Stimulated activated CD4-positive, alpha-beta T cell treated with anti-CD3 and anti-CD28 coated beads, Interleukin-1b, Interleukin-23, amount 100 ng/mL, for 4 hours (primary cell): ENCODE measurements around the gene OR51F2.
"Not testable (repeated sequence)": the region's sequence is repeated elsewhere in the genome, so short reads cannot be mapped to it uniquely, and the experiment has no call there.

Experiments
- DNase-seq, 2 donors: peaks; one replicate each; pipeline ENCODE4 v3.0.0-alpha.2; 2020; ENCODE audit warnings: low read depth in 2 of 2

Gene OR51F2, protein sequence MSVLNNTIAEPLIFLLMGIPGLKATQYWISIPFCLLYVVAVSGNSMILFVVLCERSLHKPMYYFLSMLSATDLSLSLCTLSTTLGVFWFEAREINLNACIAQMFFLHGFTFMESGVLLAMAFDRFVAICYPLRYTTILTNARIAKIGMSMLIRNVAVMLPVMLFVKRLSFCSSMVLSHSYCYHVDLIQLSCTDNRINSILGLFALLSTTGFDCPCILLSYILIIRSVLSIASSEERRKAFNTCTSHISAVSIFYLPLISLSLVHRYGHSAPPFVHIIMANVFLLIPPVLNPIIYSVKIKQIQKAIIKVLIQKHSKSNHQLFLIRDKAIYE

DNA sequence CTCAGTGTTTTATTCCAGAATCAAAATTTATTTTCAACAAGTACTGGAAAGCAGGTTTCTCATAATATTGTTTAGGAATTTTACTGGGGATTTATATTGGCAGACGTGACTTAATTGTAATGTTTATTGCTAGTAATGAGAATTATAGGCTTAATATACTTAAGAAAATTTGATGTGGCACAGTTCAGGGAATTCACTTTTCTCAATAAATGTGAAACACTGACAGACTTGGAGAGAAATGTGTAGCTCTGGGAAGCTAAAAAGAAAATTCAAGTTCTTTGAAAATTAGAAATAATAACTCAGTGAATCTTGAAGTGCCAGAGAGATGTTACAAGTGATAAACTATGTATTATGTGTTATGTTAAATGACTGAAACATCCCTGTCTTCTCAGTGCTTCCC is at the start of gene OR51F2:
Gene OR51F2 (plus strand): TSS at position 301 of the 400 bp plus-strand sequence. CDS start 101 bp downstream, outside the sequence.
- DNase-seq = no peak

- DNase-seq = no peak
Observed at GRCh38 chr11:4782454-4782853, 38.7 kb upstream of the OR51F2 start.

- no peak for DNase-seq
Observed at GRCh38 chr11:4797206-4797605, 23.9 kb upstream of the OR51F2 start.

GRCh38 chr11:4798427-4799183 is 22.5 kb upstream of the OR51F2 start:
- no peak for DNase-seq

- not testable (repeated sequence) for DNase-seq
Observed at GRCh38 chr11:4801316-4801715, 19.8 kb upstream of the OR51F2 start.

DNA sequence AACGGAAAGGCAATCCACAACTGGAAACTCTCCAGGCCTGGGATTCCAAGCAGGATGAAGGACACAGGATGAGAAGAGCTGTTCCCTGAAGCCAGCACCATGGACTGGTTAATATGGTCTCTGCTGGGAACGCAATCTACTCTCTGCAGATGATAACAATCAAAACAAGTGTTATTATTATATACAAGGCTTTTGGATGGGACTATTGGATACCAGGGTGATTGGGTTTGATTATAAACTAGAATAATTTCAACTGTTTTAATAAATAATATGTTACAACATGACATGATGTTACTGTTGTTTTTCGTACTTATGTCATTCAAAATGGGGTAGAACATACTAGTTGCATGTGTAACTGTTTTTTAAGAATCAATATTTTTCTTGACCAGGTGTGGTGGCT is 16.8 kb upstream of the OR51F2 start, which contains the start of gene OR52R1:
Gene OR52R1 (minus strand): TSS at position 101 of the 400 bp plus-strand sequence. CDS start 0 bp downstream, at position 101.
- DNase-seq = no peak

- DNase-seq = no peak
Observed at GRCh38 chr11:4808476-4808875, 12.6 kb upstream of the OR51F2 start.

DNA sequence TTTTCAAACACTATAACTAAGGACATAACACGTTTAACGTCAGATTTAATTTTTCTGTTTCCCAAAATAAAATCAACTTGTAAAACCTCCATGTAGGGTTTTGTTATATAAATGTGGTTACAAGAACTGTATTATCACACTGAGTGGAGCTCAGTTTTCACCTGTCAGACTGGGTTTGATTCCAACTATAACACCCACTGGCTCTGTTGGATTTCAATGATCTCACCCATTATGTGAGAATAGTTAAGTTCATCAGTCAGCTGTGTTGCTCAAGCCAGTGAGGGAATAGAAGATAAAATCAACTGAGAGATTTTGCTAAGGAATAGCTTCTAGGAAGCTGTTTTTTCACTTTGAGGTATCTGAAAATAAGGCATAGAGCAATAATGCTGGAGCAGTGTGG is 11.9 kb upstream of the OR51F2 start:
- no peak for DNase-seq

DNA sequence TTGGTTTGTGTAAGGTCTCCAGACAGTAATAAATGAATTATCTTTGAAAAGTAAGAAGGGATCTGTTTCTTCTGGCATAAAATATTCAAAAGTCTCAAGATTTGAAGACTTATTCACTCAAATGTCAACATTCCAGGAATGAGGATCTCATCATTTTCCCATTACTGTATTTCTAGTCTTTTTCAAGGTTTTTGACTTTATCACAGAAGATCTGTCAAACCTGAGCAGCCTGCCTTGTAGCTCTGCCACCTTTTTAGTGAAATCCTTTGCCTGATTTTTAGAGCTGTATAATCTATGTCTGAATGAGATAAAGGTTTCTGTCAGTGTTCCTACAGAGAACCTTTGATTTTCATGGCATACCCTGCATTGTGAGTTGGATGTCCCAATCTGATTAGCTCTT is 4.0 kb downstream of the OR51F2 start:
- no peak for DNase-seq

DNA sequence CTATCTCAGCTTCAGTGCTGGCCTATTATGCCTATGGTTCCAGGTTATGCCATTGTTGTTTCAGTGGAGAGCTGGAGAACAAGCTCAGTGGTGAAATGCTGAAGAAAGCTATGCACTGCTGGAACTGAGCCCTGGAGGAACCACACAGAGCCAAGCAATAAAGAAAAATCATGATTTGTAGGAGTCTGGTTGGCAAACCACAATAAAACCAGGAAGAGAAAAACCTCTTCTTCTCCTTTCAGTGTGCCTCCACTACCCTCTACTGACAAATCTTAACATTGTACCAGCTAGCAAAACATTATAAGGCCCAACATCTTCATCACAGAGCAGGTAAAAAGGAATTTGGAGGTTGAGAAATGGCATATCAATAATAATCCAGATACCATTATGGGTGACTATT is 5.3 kb downstream of the OR51F2 start:
- no peak for DNase-seq

DNA sequence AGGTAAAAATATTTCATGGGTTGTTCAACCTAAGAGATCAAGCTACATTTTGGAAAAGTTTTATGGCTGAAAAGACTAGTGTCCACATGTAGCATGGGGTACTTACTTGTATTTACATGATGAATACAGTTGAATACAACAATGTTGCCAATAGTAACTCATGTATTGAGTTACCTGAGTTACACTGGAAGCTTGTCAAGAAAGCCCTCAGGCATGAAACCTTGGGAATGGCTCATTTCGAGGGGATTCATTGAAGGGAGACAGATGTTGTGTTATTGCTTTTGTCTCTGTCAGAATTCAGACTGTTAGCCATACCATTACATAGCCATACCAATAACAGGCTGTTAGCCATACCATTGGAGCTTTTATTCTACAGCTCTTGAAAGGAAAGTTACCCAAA is 9.2 kb downstream of the OR51F2 start:
- DNase-seq = no peak

- no peak for DNase-seq
Observed at GRCh38 chr11:4830909-4831308, 9.8 kb downstream of the OR51F2 start.

GRCh38 chr11:4839851-4840549 is 18.9 kb downstream of the OR51F2 start:
- DNase-seq = no peak

DNA sequence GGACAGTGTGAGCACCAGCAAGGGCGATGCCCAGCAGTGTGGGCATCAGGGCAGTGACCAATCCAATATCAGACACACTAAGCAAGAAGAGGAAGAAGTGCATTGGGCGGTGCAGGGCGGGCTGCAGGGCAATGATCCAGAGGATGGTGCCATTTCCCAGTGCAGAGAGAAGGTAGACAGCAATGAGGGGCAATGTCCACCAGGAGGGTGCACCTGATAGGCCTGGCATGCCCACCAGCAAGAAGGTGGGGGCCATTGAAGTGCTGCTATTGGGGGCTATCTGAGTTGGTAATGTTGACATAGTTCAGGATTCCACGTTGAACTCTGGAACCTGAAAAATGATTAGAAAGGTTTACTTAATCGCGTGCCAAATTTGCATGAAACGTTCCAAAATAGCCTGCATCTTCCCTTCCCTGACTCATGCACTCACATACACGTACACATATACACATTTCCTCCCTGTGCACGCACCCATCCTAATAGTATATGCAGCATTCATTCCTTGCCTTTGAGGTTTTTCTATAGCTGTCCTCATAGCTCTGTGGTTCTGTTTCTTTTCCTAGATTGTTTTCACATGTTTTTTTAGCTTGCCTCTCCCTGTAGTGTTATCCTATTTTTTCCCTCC is 27.9 kb downstream of the OR51F2 start, which contains the start of gene OR51S1:
Gene OR51S1 (minus strand): TSS at position 301 of the 625 bp plus-strand sequence. CDS start 0 bp downstream, at position 301.
- no peak for DNase-seq

DNA sequence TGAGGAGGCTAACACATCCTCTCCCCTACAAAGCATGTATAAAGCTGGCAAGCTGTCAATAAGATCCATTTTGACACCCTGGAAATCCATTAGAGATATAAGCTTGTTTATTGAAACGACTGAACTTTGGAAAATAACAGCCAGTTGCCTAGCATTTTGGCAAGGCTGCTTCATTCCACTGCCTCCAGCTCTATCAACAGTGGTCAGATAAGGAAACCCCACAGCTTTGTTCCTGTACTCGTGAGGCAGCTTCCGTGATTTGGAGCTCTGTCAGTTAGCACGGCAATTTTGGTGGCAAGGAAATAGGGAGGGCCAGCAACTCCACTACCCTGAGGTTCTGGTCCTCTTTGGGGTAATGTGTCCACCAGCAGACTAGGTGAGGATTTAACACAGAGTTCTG is 29.9 kb downstream of the OR51F2 start:
- DNase-seq = no peak

DNA sequence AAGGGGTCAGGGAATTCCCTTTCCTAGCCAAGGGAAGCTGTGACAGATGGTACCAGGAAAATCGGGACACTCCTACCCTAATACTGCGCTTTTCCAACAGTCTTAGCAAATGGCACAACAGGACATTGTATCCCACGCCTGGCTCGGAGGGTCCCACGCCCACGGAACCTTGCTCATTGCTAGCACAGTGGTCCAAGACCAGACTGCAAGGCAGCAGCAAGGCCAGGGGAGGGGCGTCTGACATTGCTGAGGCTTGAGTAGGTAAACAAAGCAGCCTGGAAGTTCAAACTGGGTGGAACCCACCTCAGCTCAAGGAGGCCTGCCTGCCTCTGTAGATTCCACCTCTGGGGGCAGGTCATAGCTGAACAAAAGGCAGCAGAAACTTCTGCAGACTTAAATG is 33.2 kb downstream of the OR51F2 start:
- DNase-seq = not testable (repeated sequence)

DNA sequence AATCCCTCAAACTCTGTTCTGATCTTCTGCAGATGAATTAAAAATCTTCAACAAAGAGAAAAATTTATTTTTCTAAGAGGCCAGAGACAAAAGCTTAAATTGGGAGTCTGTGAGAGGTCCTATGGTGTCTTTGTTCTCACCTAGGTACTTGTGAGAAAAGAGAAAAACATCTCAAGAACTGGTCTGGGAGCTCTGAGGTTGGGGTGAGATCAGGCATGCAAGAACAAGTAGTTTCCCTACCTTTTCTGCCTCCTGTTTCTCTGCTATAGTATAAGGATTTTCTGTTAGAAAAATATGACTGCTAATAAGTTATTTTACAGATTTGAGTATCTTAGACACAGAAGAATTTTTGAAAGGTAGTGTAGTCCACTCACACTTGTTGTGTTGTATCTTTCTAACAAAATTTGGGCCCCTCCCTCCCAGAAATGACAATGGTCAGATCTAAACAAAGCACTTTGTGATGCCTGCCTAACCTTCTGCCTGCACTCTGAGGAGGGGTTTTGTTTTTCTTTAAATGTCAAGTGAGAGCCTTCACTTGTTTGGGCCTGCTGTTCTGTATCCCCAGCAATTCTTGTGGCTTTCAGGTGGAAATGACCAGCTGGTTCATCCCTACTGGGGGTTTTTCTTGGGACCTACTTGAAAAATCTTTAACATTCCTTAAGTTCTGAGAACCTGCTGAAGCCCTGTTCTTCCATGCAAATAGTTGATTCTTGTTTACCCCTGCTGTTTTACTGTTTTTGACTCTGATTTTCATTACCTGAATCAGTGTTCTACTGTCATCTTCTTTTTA is 41.5 kb downstream of the OR51F2 start:
- no peak for DNase-seq

- no peak for DNase-seq
Observed at GRCh38 chr11:4863876-4864275, 42.8 kb downstream of the OR51F2 start.

- no peak for DNase-seq
Observed at GRCh38 chr11:4865855-4866254, 44.7 kb downstream of the OR51F2 start.
